Measurements from ENCODE around the gene PDE9A. TPM values are rescaled to one million over a fixed set of nuclear protein-coding genes. Genes with fewer than 3 reads are reported as not detected.

PDE9A gene
- total RNA-seq, 1 experiment from 2014 or later = 31.9 TPM

DNA sequence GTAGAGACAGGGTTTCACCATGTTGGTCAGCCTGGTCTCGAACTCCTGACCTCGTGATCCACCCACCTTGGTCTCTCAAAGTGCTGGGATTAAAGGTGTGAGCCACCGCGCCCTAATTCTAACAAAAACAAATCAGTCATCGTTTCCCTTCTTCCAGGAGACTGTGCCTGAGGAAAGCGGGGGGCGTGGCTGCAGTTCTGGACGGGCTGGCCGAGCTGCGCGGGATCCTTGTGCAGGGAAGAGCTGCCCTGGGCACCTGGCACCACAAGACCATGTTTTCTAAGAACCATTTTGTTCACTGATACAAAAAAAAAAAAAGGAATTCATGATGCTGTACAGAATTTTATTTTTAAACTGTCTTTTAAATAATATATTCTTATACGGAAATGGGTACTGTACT, 121.7 kb downstream of the PDE9A start:
- no peak overlapping the region for H2BK120ac ChIP-seq (ENCODE audit: low read depth, low read length, poor library complexity, severe bottlenecking)
- H3K14ac ChIP-seq (ENCODE audit: insufficient read depth, low read length) = no peak overlapping the region
- peaks cover 17 to 19% of the 10 kb centered on the region in 2 experiments for H3K4me1 Mint-ChIP-seq
- H3K9ac ChIP-seq (ENCODE audit: extremely low read depth, insufficient read length, low read length) = no peak overlapping the region
- no CpG with 5 or more reads among the region's 12 CpGs for WGBS (ENCODE audit: extremely low coverage, insufficient read length, low lambda C conversion rate)
- H2BK15ac ChIP-seq (ENCODE audit: low read depth, low read length) = no peak overlapping the region
- H3K36me3 Mint-ChIP-seq (ENCODE audit: insufficient read depth in 1 of 3, low read depth in 3 of 3) = peaks cover 38 to 47% (median 39%) of the 10 kb centered on the region in 3 experiments
- H2BK12ac ChIP-seq (ENCODE audit: insufficient read length, low read depth, low read length) = no peak overlapping the region
- no peak overlapping the region for H4K8ac ChIP-seq (replicated peaks; ENCODE audit: insufficient read length, low read depth, low read length)
- H4K91ac ChIP-seq (ENCODE audit: insufficient read length, low read depth, low read length) = no peak overlapping the region
- no peak overlapping the region for H3K18ac ChIP-seq (ENCODE audit: insufficient read length, low read depth, low read length)
- H3K9me3 Mint-ChIP-seq = no peaks in the 10 kb centered on the region
- no peak overlapping the region for H3K23ac ChIP-seq (ENCODE audit: insufficient read length, low read depth, low read length)
- no peaks in the 10 kb centered on the region for H3K23me2 ChIP-seq (ENCODE audit: insufficient read length, low read depth, low read length, poor library complexity, severe bottlenecking)
- TF ChIP-seq, protein P1, sequence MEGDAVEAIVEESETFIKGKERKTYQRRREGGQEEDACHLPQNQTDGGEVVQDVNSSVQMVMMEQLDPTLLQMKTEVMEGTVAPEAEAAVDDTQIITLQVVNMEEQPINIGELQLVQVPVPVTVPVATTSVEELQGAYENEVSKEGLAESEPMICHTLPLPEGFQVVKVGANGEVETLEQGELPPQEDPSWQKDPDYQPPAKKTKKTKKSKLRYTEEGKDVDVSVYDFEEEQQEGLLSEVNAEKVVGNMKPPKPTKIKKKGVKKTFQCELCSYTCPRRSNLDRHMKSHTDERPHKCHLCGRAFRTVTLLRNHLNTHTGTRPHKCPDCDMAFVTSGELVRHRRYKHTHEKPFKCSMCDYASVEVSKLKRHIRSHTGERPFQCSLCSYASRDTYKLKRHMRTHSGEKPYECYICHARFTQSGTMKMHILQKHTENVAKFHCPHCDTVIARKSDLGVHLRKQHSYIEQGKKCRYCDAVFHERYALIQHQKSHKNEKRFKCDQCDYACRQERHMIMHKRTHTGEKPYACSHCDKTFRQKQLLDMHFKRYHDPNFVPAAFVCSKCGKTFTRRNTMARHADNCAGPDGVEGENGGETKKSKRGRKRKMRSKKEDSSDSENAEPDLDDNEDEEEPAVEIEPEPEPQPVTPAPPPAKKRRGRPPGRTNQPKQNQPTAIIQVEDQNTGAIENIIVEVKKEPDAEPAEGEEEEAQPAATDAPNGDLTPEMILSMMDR (conservative IDR thresholded peaks at IDR 0.05) = no peak
- no peak overlapping the region for H3K56ac ChIP-seq (ENCODE audit: insufficient read length, low read depth, low read length)
- no peak overlapping the region for H2AK5ac ChIP-seq (ENCODE audit: insufficient read length, low read length)
- no peak overlapping the region for H3K4me3 Mint-ChIP-seq
- no peaks in the 10 kb centered on the region for H3K79me2 ChIP-seq (ENCODE audit: insufficient read depth, low read length)
- H2BK20ac ChIP-seq (ENCODE audit: low read depth, low read length, poor library complexity, severe bottlenecking) = no peak overlapping the region
- H2BK5ac ChIP-seq (ENCODE audit: insufficient read length, low read length) = no peak overlapping the region
- no peak overlapping the region for H3K27ac Mint-ChIP-seq
- H3K27me3 Mint-ChIP-seq (ENCODE audit: low read depth) = peaks cover 7% of the 10 kb centered on the region
- no peaks in the 10 kb centered on the region for H3K79me1 ChIP-seq (ENCODE audit: insufficient read depth, low read depth, low read length, poor library complexity, severe bottlenecking)
- H3K27ac ChIP-seq (ENCODE audit: insufficient read length, low read depth, low read length) = no peak overlapping the region
- H2AFZ ChIP-seq (ENCODE audit: low read length) = no peak overlapping the region
- H3K4me1 ChIP-seq (ENCODE audit: insufficient read depth, low read length) = 0 out of 2 replicates have a peak, but pooled peaks cover 2% of the 10 kb centered on the region
- no peaks in the 10 kb centered on the region; the same call in 1 of the 2 replicates for H3K27me3 ChIP-seq (ENCODE audit: insufficient read depth, low read length)
- H3K4me2 ChIP-seq (ENCODE audit: insufficient read depth, insufficient read length, low read length) = no peak overlapping the region
- no peak overlapping the region for H4K5ac ChIP-seq (ENCODE audit: insufficient read length, low read depth, low read length)
- no peak overlapping the region for H3K4ac ChIP-seq (ENCODE audit: low read depth, low read length)
- no peaks in the 10 kb centered on the region for H3K9me3 ChIP-seq (ENCODE audit: control insufficient read depth, low read depth, low read length)
- DNase-seq = no peak
- no peak overlapping the region for H3T11ph ChIP-seq (ENCODE audit: low read length)
- H4K20me1 ChIP-seq (ENCODE audit: control insufficient read depth, insufficient read depth, insufficient read length) = no peaks in the 10 kb centered on the region
